Pancreas (tissue), 10 donors: ENCODE results near the gene MRPL23. TPM values are rescaled to one million over a fixed set of nuclear protein-coding genes. Genes with fewer than 3 reads are reported as not detected.

ENCODE experiments used
- ATAC-seq, 4 donors: fragments of 200-7000 bp; cut with Tn5 transposase; one replicate each; pipeline versions ENCODE4 v1.8.0 to v1.9.1; 2020; ENCODE audit warnings: mild to moderate bottlenecking in 4 of 4, moderate library complexity in 4 of 4
- DNase-seq, 6 donors: peaks; one replicate each; pipeline ENCODE4 v3.0.0-alpha.2; 2020
- FAIRE-seq: peaks from 2 replicates; lab custom pipeline; 2012; peaks lifted over from hg19 to GRCh38; lab: Jason Lieb, UNC
- H3K27ac ChIP-seq, 4 donors: fragments of 200-600 bp; sonication (generic); 1 replicate in 3 of 4; 2 replicates in 1 of 4; pipeline versions ENCODE4 v1.5.0 to v1.8.0; 2020
- H3K27me3 ChIP-seq, 4 donors: fragments of 200-600 bp; one replicate each; pipeline ENCODE4 v1.8.0; 2021
- H3K36me3 ChIP-seq, 3 donors: fragments of 200-600 bp; sonication (generic) in 1 of 3; one replicate each; pipeline versions ENCODE4 v1.5.0 to v1.8.0; 2020 to 2021
- H3K4me1 ChIP-seq, 3 donors: fragments of 200-600 bp; one replicate each; pipeline ENCODE4 v1.8.0; 2021
- H3K4me3 ChIP-seq, 4 donors: fragments of 200-600 bp; sonication (generic) in 2 of 4; one replicate each; pipeline versions ENCODE4 v1.5.0 to v1.8.0; 2020 to 2021
- H3K9me3 ChIP-seq, 4 donors: fragments of 200-600 bp; one replicate each; pipeline ENCODE4 v1.8.0; 2021
- WGBS, 2 donors: extraction: QIAGEN DNeasy Blood & Tissue Kit; methylation state at CpG; one replicate each; pipeline ENCODE4 v1.1.7; 2013; 5-methylcytosine and 5-hydroxymethylcytosine counted together
- intact Hi-C, 3 donors: fragments of 100-400 bp; cut with DNase I; formaldehyde crosslinking; loops; one replicate each; pipeline versions ENCODE4 v1.11.1 to v1.14.2; 2022
- polyA plus RNA-seq, 2 donors: library from polyadenylated mRNA; stranded (reverse); fragments of 200-250 nt; gene quantifications; one replicate each; pipeline ENCODE4 v1.2.3, GENCODE V29; 2013
- total RNA-seq, 6 donors: library from RNA; stranded (reverse); fragmentation: NEBNext Ultra II Directional in 4 of 6; extraction: Animal tissue kit (Norgen Biotek cat#: 25700) in 4 of 6; gene quantifications; one replicate each; pipeline versions ENCODE4 v1.2.1 to v1.2.4, GENCODE V29; 2021 to 2023
- TF ChIP-seq, protein P1 (sequence below), 4 donors: fragments of 200-600 bp; sonication (generic) in 3 of 4; IDR thresholded peaks; one replicate each; pipeline versions ENCODE4 v1.5.0 to v1.8.0; 2021; ENCODE audit warnings: antibody characterized with exemption in 4 of 4
- donor health status: healthy with polysubstance abuse.
- donor health status: DM: no; HTN: no; CAD: no; lungs with moderate emphysema.
- donor health status: DM: no; HTN: no; CAD: no.
- donor health status: control.
- donor health status: control.
- donor health status: Bipolar disorder and iron deficiency.
- donor health status: DM: yes; HTN: yes; CAD: no.
- donor health status: DM: no; HTN: no; CAD: no.
- donor health status: DM: no; HTN: no; CAD: no.
- donor health status: DM: yes; HTN: yes; CAD: no.

Gene MRPL23
- total and polyA plus RNA-seq, 8 donors = 16.7 to 92.1 (median 38.0) TPM

DNA sequence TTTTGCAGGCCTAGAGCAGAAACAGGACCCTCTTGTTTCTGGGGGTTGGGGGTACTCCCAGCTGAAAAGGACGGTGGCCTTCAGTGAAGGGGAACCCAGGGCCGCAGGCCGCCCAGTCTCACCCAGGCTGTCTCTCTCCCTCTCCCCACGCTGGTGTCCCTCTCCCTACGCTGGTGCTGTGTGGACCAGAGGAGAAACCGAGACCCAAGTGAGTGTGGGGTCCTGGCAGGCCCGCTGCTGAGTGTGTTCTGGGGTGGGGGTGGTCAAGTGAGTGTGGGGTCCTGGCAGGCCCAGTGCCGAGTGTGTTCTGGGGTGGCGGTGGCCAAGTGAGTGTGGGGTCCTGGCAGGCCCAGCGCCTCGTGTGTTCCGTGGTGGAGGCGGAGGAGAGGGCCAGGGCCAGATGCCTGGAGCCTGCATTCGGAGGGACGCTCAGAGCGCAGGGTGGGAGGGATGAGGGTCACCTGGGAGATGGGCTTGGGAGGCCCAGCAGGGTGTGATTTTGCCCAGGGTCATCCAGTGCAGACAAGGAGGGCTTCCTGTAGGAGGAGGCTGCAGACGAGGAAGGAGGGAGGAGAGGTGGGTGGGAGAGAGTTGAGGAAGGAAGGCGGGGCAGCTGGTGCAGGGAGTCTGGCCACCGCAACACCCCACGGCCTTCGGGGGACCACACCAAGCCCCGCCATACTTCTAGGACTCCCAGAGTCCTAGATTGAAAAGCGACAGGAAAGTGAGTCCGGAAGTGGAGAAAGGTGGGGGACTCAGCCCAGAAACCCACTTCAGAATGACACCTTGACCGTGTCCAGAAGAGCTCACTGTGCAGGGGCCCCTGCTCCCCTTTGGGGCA lies 17.3 kb upstream of the MRPL23 start:
- no peaks in the 10 kb centered on the region for H3K9me3 ChIP-seq
- DNase-seq (peak in 2 of 6 donors; percentile 40 to 45), FAIRE-seq (no peak), ATAC-seq (no peak)
- H3K27me3 ChIP-seq = no peaks in the 10 kb centered on the region
- no peak overlapping the region for H3K27ac ChIP-seq
- no peak overlapping the region for H3K4me3 ChIP-seq
- intact Hi-C loops = loop anchor here in 1 of 3 donors (10.0 kb wide), 2 partner anchors 215 to 235 kb away; partner anchors contain the start of gene KRTAP5-6
- H3K4me1 ChIP-seq = no peaks in the 10 kb centered on the region
- H3K36me3 ChIP-seq = no peaks in the 10 kb centered on the region
- 85 to 87% methylated on average over 25 of the region's 25 CpGs for WGBS, 2 donors
- TF ChIP-seq, protein P1, sequence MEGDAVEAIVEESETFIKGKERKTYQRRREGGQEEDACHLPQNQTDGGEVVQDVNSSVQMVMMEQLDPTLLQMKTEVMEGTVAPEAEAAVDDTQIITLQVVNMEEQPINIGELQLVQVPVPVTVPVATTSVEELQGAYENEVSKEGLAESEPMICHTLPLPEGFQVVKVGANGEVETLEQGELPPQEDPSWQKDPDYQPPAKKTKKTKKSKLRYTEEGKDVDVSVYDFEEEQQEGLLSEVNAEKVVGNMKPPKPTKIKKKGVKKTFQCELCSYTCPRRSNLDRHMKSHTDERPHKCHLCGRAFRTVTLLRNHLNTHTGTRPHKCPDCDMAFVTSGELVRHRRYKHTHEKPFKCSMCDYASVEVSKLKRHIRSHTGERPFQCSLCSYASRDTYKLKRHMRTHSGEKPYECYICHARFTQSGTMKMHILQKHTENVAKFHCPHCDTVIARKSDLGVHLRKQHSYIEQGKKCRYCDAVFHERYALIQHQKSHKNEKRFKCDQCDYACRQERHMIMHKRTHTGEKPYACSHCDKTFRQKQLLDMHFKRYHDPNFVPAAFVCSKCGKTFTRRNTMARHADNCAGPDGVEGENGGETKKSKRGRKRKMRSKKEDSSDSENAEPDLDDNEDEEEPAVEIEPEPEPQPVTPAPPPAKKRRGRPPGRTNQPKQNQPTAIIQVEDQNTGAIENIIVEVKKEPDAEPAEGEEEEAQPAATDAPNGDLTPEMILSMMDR (IDR thresholded peaks at IDR 0.05) = no peak

DNA sequence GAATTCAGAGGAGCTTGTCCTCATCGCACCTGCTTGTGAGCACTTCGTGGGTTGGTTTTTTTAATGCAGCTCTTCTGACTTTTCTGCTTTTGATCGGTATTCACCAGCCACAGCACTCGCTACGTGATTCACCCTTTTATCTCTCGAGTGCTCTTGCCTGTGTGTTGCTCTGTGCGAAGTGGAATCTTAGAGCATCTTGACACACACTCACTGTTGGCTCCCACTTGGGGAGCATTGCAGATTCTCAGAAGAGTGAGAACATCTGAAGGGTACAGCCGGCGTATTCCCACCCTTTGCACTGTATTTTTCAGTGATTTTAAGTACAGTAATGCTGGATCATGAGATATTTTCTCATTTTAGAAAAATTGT lies 16.7 kb upstream of the MRPL23 start:
- ATAC-seq = no peak
- TF ChIP-seq, protein P1 (IDR thresholded peaks at IDR 0.05) = no peak
- peak in 1 of 6 donors; percentile 3 for DNase-seq
- Histone ChIP-seq H3K36me3 (no peaks in the 10 kb centered on the region), H3K9me3 (no peaks in the 10 kb centered on the region), H3K4me3 (no peak overlapping the region), H3K27ac (no peak overlapping the region), H3K27me3 (no peaks in the 10 kb centered on the region), H3K4me1 (no peaks in the 10 kb centered on the region)
- no peak for FAIRE-seq
- intact Hi-C loops = no loop called here
- 81 to 85% methylated on average over 9 of the region's 9 CpGs for WGBS, 2 donors

- peak in 2 of 4 donors; percentile 21 to 48 for ATAC-seq
- no peak for FAIRE-seq
- H3K4me3 ChIP-seq = no peak overlapping the region
- intact Hi-C loops = no loop called here
- H3K27me3 ChIP-seq = no peaks in the 10 kb centered on the region
- no peak overlapping the region for H3K27ac ChIP-seq
- no peaks in the 10 kb centered on the region for H3K9me3 ChIP-seq
- DNase-seq = peak in 2 of 6 donors; percentile 17 to 33
- H3K4me1 ChIP-seq = no peaks in the 10 kb centered on the region
- H3K36me3 ChIP-seq = no peaks in the 10 kb centered on the region
- 57 to 63% methylated on average over 18 of the region's 18 CpGs for WGBS, 2 donors
- TF ChIP-seq, protein P1 (IDR thresholded peaks at IDR 0.05) = no peak
Observed at GRCh38 chr11:1931341-1932104, 15.6 kb upstream of the MRPL23 start.

- Histone ChIP-seq H3K36me3 (no peaks in the 10 kb centered on the region), H3K4me1 (no peaks in the 10 kb centered on the region), H3K9me3 (no peaks in the 10 kb centered on the region), H3K4me3 (no peak overlapping the region), H3K27ac (no peak overlapping the region), H3K27me3 (no peaks in the 10 kb centered on the region)
- ATAC-seq = no peak
- no peak for FAIRE-seq
- peak in 3 of 6 donors; percentile 42 to 53 (median 50) for DNase-seq
- 75 to 85% methylated on average over 11 of the region's 11 CpGs for WGBS, 2 donors
- intact Hi-C loops = no loop called here
- TF ChIP-seq, protein P1 (IDR thresholded peaks at IDR 0.05) = no peak
Observed at GRCh38 chr11:1932105-1932480, 15.0 kb upstream of the MRPL23 start.
